Chondrocyte (in vitro differentiated cells): Measurements from ENCODE around the gene TBC1D10A. TPM values are rescaled to one million over a fixed set of nuclear protein-coding genes. Genes with fewer than 3 reads are reported as not detected.

ENCODE experiments used
- DNase-seq: peaks from one replicate; pipeline ENCODE4 v3.0.0; 2021; ENCODE audit warnings: mixed read lengths, low spot score
- H3K27ac Mint-ChIP-seq: one replicate; pipeline ENCODE4 v1.8.0; 2021; ENCODE audit warnings: mild to moderate bottlenecking, moderate library complexity, mixed read lengths; ENCODE audit not compliant: unreplicated experiment
- H3K27me3 Mint-ChIP-seq: 2 replicates; pipeline ENCODE4 v1.8.0; 2021; ENCODE audit warnings: low read depth, mixed read lengths
- H3K36me3 Mint-ChIP-seq: 2 replicates; pipeline ENCODE4 v1.8.0; 2021; ENCODE audit warnings: low read depth, mixed read lengths
- H3K4me1 Mint-ChIP-seq: 2 replicates; pipeline ENCODE4 v1.8.0; 2021; ENCODE audit warnings: low read depth, mild to moderate bottlenecking, mixed read lengths
- H3K4me3 Mint-ChIP-seq: one replicate; pipeline ENCODE4 v1.8.0; 2021; ENCODE audit warnings: mild to moderate bottlenecking, moderate library complexity, mixed read lengths; ENCODE audit not compliant: unreplicated experiment
- H3K9me3 Mint-ChIP-seq: 2 replicates; pipeline ENCODE4 v1.8.0; 2021; ENCODE audit warnings: low read depth, mixed read lengths
- CTCF ChIP-seq: fragments of 200-600 bp; sonication (generic); IDR thresholded peaks from 2 replicates; pipeline ENCODE4 v1.5.0; 2021; ENCODE audit warnings: antibody characterized with exemption, mild to moderate bottlenecking, moderate library complexity
- total RNA-seq: library from RNA; stranded (reverse); gene quantifications from 3 replicates; pipeline ENCODE4 v1.2.1, GENCODE V29; 2021

The TBC1D10A gene
- total RNA-seq, 1 donor from 2014 or later: 26.9 TPM

GRCh38 chr22:30305519-30305905 lies 21.2 kb downstream of the TBC1D10A start:
- no peaks in the 10 kb centered on the region for H3K9me3 Mint-ChIP-seq
- no peaks in the 10 kb centered on the region for H3K27me3 Mint-ChIP-seq
- peak overlapping the region; percentile 70 for H3K27ac Mint-ChIP-seq
- no peak for TF ChIP-seq CTCF
- H3K36me3 Mint-ChIP-seq: peaks cover 5% of the 10 kb centered on the region
- H3K4me1 Mint-ChIP-seq: peaks cover 71% of the 10 kb centered on the region
- no peak for DNase-seq
- no peak overlapping the region for H3K4me3 Mint-ChIP-seq

GRCh38 chr22:30304495-30305244 lies 22.1 kb downstream of the TBC1D10A start:
- Mint-ChIP-seq H3K27me3 (no peaks in the 10 kb centered on the region), H3K27ac (peak overlapping the region; percentile 70), H3K4me3 (no peak overlapping the region), H3K9me3 (no peaks in the 10 kb centered on the region), H3K4me1 (peaks cover 67% of the 10 kb centered on the region), H3K36me3 (peaks cover 5% of the 10 kb centered on the region)
- DNase-seq: no peak
- TF ChIP-seq CTCF: no peak

GRCh38 chr22:30302810-30303138 lies 24.0 kb downstream of the TBC1D10A start:
- no peak for DNase-seq
- H3K4me3 Mint-ChIP-seq: no peak overlapping the region
- no peaks in the 10 kb centered on the region for H3K9me3 Mint-ChIP-seq
- TF ChIP-seq CTCF: no peak
- no peaks in the 10 kb centered on the region for H3K27me3 Mint-ChIP-seq
- peak overlapping the region; percentile 58 for H3K27ac Mint-ChIP-seq
- peaks cover 60% of the 10 kb centered on the region for H3K4me1 Mint-ChIP-seq
- H3K36me3 Mint-ChIP-seq: peaks cover 10% of the 10 kb centered on the region

- peaks cover 13% of the 10 kb centered on the region for H3K36me3 Mint-ChIP-seq
- no peak for TF ChIP-seq CTCF
- no peak for DNase-seq
- H3K27me3 Mint-ChIP-seq: no peaks in the 10 kb centered on the region
- peaks cover 56% of the 10 kb centered on the region for H3K4me1 Mint-ChIP-seq
- H3K27ac Mint-ChIP-seq: peak overlapping the region; percentile 58
- no peaks in the 10 kb centered on the region for H3K9me3 Mint-ChIP-seq
- no peak overlapping the region for H3K4me3 Mint-ChIP-seq
Observed at GRCh38 chr22:30301995-30302809, 24.5 kb downstream of the TBC1D10A start.

- Mint-ChIP-seq H3K36me3 (peaks cover 14% of the 10 kb centered on the region), H3K27ac (no peak overlapping the region), H3K27me3 (no peaks in the 10 kb centered on the region), H3K9me3 (no peaks in the 10 kb centered on the region), H3K4me1 (peaks cover 32% of the 10 kb centered on the region), H3K4me3 (no peak overlapping the region)
- no peak for TF ChIP-seq CTCF
- DNase-seq: no peak
Observed at GRCh38 chr22:30299322-30299721, 27.4 kb downstream of the TBC1D10A start.
